Endometrial microvascular endothelial cells (primary cell): Measurements from ENCODE around the gene DST. TPM values are rescaled to one million over a fixed set of nuclear protein-coding genes. Genes with fewer than 3 reads are reported as not detected.

ENCODE experiments used
- in situ Hi-C: cut with HindIII; loops from 2 replicates; pipeline ENCODE4 v1.10.0; 2017; ENCODE audit warnings: low sequenced_read_pairs, low pct_unique_long_range_greater_than_20kb; ENCODE audit errors: inconsistent ontology term
- total RNA-seq: library from RNA; depleted of rRNA; stranded (reverse); fragments of >200 nt; gene quantifications from one replicate; pipeline ENCODE4 v1.2.3, GENCODE V29; 2015; ENCODE audit errors: inconsistent ontology term

DST gene
- total RNA-seq, 1 donor from 2014 or later, result 119 TPM

GRCh38 chr6:56549014-56549413, 93.7 kb downstream of the DST start:
- in situ Hi-C loops, result loop anchor here (25.0 kb wide), 1 partner anchor 187 kb away; no protein-coding TSS in a partner anchor

- in situ Hi-C loops, result loop anchor here (25.0 kb wide), 1 partner anchor 185 kb away; no protein-coding TSS in a partner anchor
These were observed 95.0 kb downstream of the DST start for GRCh38 chr6:56547687-56548086.

GRCh38 chr6:56542364-56543331, 100.0 kb downstream of the DST start:
- in situ Hi-C loops, result loop anchor here (25.0 kb wide), 1 partner anchor 180 kb away; no protein-coding TSS in a partner anchor

- in situ Hi-C loops, result loop anchor here (25.0 kb wide), 1 partner anchor 180 kb away; no protein-coding TSS in a partner anchor
These were observed 100.8 kb downstream of the DST start for GRCh38 chr6:56541741-56542360.

- in situ Hi-C loops, result loop anchor here (25.0 kb wide), 1 partner anchor 179 kb away; no protein-coding TSS in a partner anchor
These were observed 101.6 kb downstream of the DST start for GRCh38 chr6:56541030-56541600.

GRCh38 chr6:56540232-56541029, 102.3 kb downstream of the DST start:
- in situ Hi-C loops, result loop anchor here (25.0 kb wide), 1 partner anchor 178 kb away; no protein-coding TSS in a partner anchor

- in situ Hi-C loops, result loop anchor here (25.0 kb wide), 1 partner anchor 177 kb away; no protein-coding TSS in a partner anchor
These were observed 103.1 kb downstream of the DST start for GRCh38 chr6:56539527-56540105.

- in situ Hi-C loops, result loop anchor here (25.0 kb wide), 1 partner anchor 177 kb away; no protein-coding TSS in a partner anchor
These were observed 103.8 kb downstream of the DST start for GRCh38 chr6:56538851-56539250.

- in situ Hi-C loops, result loop anchor here (25.0 kb wide), 1 partner anchor 175 kb away; no protein-coding TSS in a partner anchor
These were observed 105.4 kb downstream of the DST start for GRCh38 chr6:56537223-56537770.

GRCh38 chr6:56536536-56536935, 106.2 kb downstream of the DST start:
- in situ Hi-C loops, result loop anchor here (25.0 kb wide), 1 partner anchor 174 kb away; no protein-coding TSS in a partner anchor

- in situ Hi-C loops, result loop anchor here (25.0 kb wide), 1 partner anchor 173 kb away; no protein-coding TSS in a partner anchor
These were observed 107.1 kb downstream of the DST start for GRCh38 chr6:56535626-56536025.

GRCh38 chr6:56534680-56535419, 107.8 kb downstream of the DST start:
- in situ Hi-C loops, result loop anchor here (25.0 kb wide), 1 partner anchor 173 kb away; no protein-coding TSS in a partner anchor

- in situ Hi-C loops, result loop anchor here (25.0 kb wide), 1 partner anchor 171 kb away; no protein-coding TSS in a partner anchor
These were observed 109.7 kb downstream of the DST start for GRCh38 chr6:56532766-56533551.

- in situ Hi-C loops, result loop anchor here (25.0 kb wide), 1 partner anchor 170 kb away; no protein-coding TSS in a partner anchor
These were observed 110.7 kb downstream of the DST start for GRCh38 chr6:56531839-56532595.

GRCh38 chr6:56529594-56530191, 113.0 kb downstream of the DST start:
- in situ Hi-C loops, result loop anchor here (25.0 kb wide), 1 partner anchor 167 kb away; no protein-coding TSS in a partner anchor
